ENCODE results near the gene GPX3. TPM values are rescaled to one million over a fixed set of nuclear protein-coding genes. Genes with fewer than 3 reads are reported as not detected.

Gene GPX3
- total and polyA plus RNA-seq, 4 experiments from 2014 or later: 1.5 TPM; not detected in 3

DNA sequence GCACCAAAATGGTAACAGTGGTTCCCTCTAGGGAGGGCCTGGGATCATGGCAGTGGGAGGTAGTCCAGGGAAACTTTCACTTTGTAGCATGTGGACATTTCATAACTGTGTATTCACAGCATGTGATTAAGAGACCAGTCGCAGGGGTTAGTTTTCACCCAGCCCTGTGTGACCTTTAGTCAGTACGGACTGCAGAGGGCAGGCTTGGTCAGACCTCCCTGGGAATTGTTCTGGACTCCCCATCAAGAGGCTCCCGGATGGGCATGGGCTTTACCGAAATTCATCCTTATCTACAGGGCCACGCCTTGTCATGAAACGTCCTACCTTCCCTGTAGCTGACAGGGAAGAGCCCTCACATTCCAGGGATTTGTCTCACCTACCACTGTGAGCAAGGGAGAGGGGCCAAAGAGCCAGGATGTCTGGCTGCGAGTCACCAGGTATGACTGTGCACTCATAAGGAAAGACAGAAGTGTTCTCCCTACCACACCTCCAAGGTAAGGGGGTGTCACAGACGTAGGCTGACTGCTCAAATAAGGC, 19.9 kb downstream of the GPX3 start:
- Mint-ChIP-seq H3K36me3 (peaks cover 67 to 88% of the 10 kb centered on the region in 2 donors), H3K27ac (peak overlapping the region in 1 of 7 donors; percentile 57), H3K4me3 (no peak overlapping the region), H3K27me3 (no peaks in the 10 kb centered on the region), H3K9me3 (no peaks in the 10 kb centered on the region), H3K4me1 (no peaks in the 10 kb centered on the region)
- H3K4me1 ChIP-seq (ENCODE audit: insufficient read depth, low read length): no peaks in the 10 kb centered on the region
- intact Hi-C loops (cut with micrococcal nuclease): no loop called here
- no peaks in the 10 kb centered on the region for H3K27me3 ChIP-seq (ENCODE audit: insufficient read depth, low read length)
- H3K9me3 ChIP-seq (ENCODE audit: control insufficient read depth in 1 of 2, low read length in 2 of 2): no peaks in the 10 kb centered on the region
- no peak overlapping the region for H3K4me3 ChIP-seq (ENCODE audit: low read length in 2 of 2)
- ChIA-PET CTCF (ENCODE audit: partially characterized antibody) (interaction anchor here (3.0 kb wide), 1 partner anchor 76 kb away, joined by 25 read pairs; no protein-coding TSS in a partner anchor), POLR2A (ENCODE audit: partially characterized antibody) (no interaction called here)
- no peak for DNase-seq
- H3K36me3 ChIP-seq (ENCODE audit: insufficient read depth, low read length): peaks cover 93% of the 10 kb centered on the region
- no peak overlapping the region for H3K27ac ChIP-seq (ENCODE audit: low read depth, low read length)

DNA sequence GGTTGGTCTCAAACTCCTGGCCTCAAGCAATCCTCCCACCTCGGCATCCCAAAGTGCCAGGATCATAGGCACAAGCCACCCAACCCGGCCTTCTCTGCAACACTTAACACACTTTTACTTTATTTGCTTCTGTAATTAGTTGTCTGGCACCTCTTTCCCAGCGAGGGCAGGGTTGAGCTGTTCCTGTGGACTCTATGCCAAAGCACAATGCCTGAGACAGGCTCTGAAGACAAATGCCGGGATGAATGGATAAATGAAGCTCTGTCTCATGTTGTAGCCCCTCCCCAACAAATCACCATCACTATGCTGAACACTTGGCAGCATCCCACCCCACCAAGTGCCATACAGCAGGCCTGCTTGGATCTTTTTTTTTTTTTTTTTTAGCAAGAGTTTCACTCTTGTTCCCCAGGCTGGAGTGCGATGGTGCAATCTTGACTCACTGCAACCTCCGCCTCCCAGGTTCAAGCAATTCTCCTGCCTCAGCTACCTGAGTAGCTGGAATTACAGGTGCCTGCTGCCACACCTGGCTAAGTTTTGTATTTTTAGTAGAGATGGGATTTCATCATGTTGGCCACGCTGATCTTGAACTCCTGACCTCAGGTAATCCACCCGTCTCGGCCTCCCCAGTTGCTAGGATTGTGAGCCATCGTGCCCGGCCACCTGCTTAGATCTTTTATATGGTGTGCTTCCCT, 21.3 kb downstream of the GPX3 start:
- ChIA-PET CTCF (ENCODE audit: partially characterized antibody) (interaction anchor here (0.6 to 3.0 kb wide), 5 partner anchors 10 to 74 kb away, joined by 3 to 25 read pairs (median 5); no protein-coding TSS in a partner anchor), POLR2A (ENCODE audit: partially characterized antibody) (no interaction called here)
- H3K4me1 ChIP-seq (ENCODE audit: insufficient read depth, low read length): no peaks in the 10 kb centered on the region
- no peaks in the 10 kb centered on the region for H3K27me3 ChIP-seq (ENCODE audit: insufficient read depth, low read length)
- H3K9me3 ChIP-seq (ENCODE audit: control insufficient read depth in 1 of 2, low read length in 2 of 2): no peaks in the 10 kb centered on the region
- Mint-ChIP-seq H3K36me3 (peaks cover 68 to 87% of the 10 kb centered on the region in 2 donors), H3K4me3 (no peak overlapping the region), H3K27ac (peak overlapping the region in 3 of 7 donors; percentile 12 to 69 (median 29)), H3K4me1 (peaks cover 0 to 2% (median 0%) of the 10 kb centered on the region in 4 donors), H3K27me3 (no peaks in the 10 kb centered on the region), H3K9me3 (peaks cover 0 to 2% (median 0%) of the 10 kb centered on the region in 8 donors)
- H3K4me3 ChIP-seq (ENCODE audit: low read length in 2 of 2): no peak overlapping the region
- intact Hi-C loops (cut with micrococcal nuclease): no loop called here
- no peak overlapping the region for H3K27ac ChIP-seq (ENCODE audit: low read depth, low read length)
- no peak for DNase-seq
- peaks cover 86% of the 10 kb centered on the region for H3K36me3 ChIP-seq (ENCODE audit: insufficient read depth, low read length)

DNA sequence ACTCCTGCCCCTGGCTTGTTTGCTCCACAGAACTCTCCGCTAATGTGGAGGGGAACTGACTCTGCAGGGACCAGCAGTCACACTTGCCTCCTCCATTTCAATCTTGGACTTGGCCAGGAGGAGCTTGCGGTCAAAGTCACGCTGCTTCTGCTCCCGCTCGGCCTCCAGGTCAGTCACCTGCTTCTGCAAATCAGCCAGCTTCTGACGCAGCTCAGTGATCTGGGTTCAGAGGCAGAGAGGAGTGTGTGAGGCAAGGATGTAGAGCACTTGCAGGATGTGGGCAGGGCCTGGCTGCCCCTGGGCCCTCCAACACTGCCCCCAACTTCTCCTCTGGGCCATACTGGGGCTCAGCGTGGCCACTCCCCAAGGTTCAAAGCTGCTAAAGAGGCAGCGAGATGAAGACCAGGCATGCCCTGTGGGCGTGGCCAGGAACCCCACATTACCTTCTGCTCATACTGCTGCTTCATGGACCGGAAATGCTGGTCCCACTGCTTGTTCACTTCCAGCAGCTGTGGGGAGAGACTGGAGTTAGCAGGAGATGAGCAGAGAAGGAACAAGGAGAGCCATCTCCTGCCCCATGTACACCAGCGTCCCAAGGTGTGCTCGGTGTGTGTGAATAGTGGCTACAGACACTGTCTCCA, 22.2 kb downstream of the GPX3 start:
- Mint-ChIP-seq H3K27ac (peak overlapping the region in 1 of 7 donors; percentile 70), H3K4me1 (peaks cover 0 to 2% (median 0%) of the 10 kb centered on the region in 4 donors), H3K9me3 (peaks cover 0 to 2% (median 0%) of the 10 kb centered on the region in 8 donors), H3K36me3 (peaks cover 68 to 87% of the 10 kb centered on the region in 2 donors), H3K4me3 (no peak overlapping the region), H3K27me3 (no peaks in the 10 kb centered on the region)
- no peaks in the 10 kb centered on the region for H3K4me1 ChIP-seq (ENCODE audit: insufficient read depth, low read length)
- ChIA-PET CTCF (ENCODE audit: partially characterized antibody) (interaction anchor here (0.6 to 3.0 kb wide), 3 partner anchors 9 to 73 kb away, joined by 3 to 25 read pairs (median 5); no protein-coding TSS in a partner anchor), POLR2A (ENCODE audit: partially characterized antibody) (no interaction called here)
- H3K27ac ChIP-seq (ENCODE audit: low read depth, low read length): no peak overlapping the region
- H3K9me3 ChIP-seq (ENCODE audit: control insufficient read depth in 1 of 2, low read length in 2 of 2): no peaks in the 10 kb centered on the region
- H3K36me3 ChIP-seq (ENCODE audit: insufficient read depth, low read length): peaks cover 86% of the 10 kb centered on the region
- no peaks in the 10 kb centered on the region for H3K27me3 ChIP-seq (ENCODE audit: insufficient read depth, low read length)
- no peak for DNase-seq
- intact Hi-C loops (cut with micrococcal nuclease): no loop called here
- no peak overlapping the region for H3K4me3 ChIP-seq (ENCODE audit: low read length in 2 of 2)

DNA sequence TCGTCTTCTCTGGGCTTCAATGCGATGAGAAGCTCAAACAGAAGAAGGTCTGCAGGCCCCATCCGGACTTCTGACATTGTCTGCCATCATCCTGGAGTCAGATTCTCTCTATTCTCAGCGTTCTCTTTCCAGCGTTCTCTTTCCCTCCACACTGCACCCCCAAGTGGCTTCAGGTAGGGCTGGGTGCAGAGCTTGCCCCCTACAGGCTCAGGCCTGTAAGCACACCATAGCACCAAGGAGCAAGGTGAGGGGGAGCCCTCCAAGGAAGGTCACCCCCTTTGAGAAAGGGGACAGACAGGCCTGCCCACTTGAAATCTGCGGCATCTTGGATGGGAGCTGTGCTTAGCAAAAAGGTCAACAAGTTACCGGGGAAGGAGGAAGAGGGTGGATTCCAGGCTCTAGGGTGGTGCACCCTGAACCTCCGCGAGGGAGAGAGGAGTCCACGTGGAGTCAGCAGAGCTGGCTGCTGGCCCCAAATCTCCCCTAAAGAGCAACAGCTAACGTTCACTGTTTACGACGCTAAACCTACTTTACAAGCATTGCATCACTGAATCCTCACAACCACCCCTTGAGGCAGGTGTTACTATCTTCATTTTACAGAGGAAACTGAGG, 27.5 kb downstream of the GPX3 start:
- H3K36me3 Mint-ChIP-seq: peaks cover 69 to 87% of the 10 kb centered on the region in 2 donors

DNA sequence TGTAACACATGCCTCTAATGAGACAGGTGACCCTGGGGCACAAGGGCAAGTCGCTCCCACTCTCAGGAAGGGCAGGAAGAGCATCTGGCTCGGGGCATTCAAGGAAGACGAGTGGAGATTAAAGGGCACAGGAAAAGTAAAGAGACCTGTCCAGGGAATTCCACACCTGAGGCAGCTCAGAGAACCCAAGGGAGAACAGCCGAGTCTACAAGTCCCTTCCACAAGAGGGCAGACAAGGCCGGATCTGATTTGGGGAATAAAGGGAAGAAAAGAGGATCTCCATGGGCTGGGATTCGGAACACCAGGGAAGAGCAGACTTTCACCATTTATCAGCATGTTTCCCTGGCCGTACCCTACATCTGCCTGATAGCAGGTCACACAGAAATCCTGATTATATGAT, 28.1 kb downstream of the GPX3 start:
- Histone ChIP-seq H3K27ac (ENCODE audit: low read depth, low read length) (no peak overlapping the region), H3K36me3 (ENCODE audit: insufficient read depth, low read length) (peaks cover 86% of the 10 kb centered on the region), H3K9me3 (ENCODE audit: control insufficient read depth in 1 of 2, low read length in 2 of 2) (no peaks in the 10 kb centered on the region), H3K4me1 (ENCODE audit: insufficient read depth, low read length) (no peaks in the 10 kb centered on the region), H3K27me3 (ENCODE audit: insufficient read depth, low read length) (no peaks in the 10 kb centered on the region), H3K4me3 (ENCODE audit: low read length in 2 of 2) (no peak overlapping the region)
- ChIA-PET CTCF (ENCODE audit: partially characterized antibody) (interaction anchor here (0.6 to 13.5 kb wide), 22 partner anchors 9 to 588 kb away, joined by 3 to 601 read pairs (median 5); partner anchors contain the start of gene TNIP1), POLR2A (ENCODE audit: partially characterized antibody) (interaction anchor here (0.8 to 1.4 kb wide), 4 partner anchors 21 to 67 kb away, joined by 3 to 6 read pairs (median 4); no protein-coding TSS in a partner anchor)
- Mint-ChIP-seq H3K9me3 (peaks cover 0 to 4% (median 0%) of the 10 kb centered on the region in 8 donors), H3K27me3 (no peaks in the 10 kb centered on the region), H3K36me3 (peaks cover 67 to 86% of the 10 kb centered on the region in 2 donors), H3K4me3 (no peak overlapping the region), H3K27ac (peak overlapping the region in 1 of 7 donors; percentile 21), H3K4me1 (peaks cover 5 to 13% (median 6%) of the 10 kb centered on the region in 4 donors)
- intact Hi-C loops (cut with micrococcal nuclease): loop anchor here (5.0 kb wide), 1 partner anchor 246 kb away; no protein-coding TSS in a partner anchor
- DNase-seq: no peak

More for the DNA sequence above, 27.5 kb downstream of the GPX3 start:
- H3K27me3 ChIP-seq (ENCODE audit: insufficient read depth, low read length): no peaks in the 10 kb centered on the region
- no peak overlapping the region for H3K4me3 ChIP-seq (ENCODE audit: low read length in 2 of 2)
- intact Hi-C loops (cut with micrococcal nuclease): loop anchor here (5.0 kb wide), 1 partner anchor 246 kb away; no protein-coding TSS in a partner anchor
- no peaks in the 10 kb centered on the region for H3K27me3 Mint-ChIP-seq
- POLR2A ChIA-PET (ENCODE audit: partially characterized antibody): interaction anchor here (0.7 to 1.4 kb wide), 4 partner anchors 23 to 94 kb away, joined by 4 to 6 read pairs (median 4); no protein-coding TSS in a partner anchor
- H3K36me3 ChIP-seq (ENCODE audit: insufficient read depth, low read length): peaks cover 88% of the 10 kb centered on the region
- peaks cover 3 to 11% (median 5%) of the 10 kb centered on the region in 4 donors for H3K4me1 Mint-ChIP-seq
- H3K4me3 Mint-ChIP-seq: no peak overlapping the region
- H3K27ac Mint-ChIP-seq: peak overlapping the region in 5 of 7 donors; percentile 8 to 86 (median 58)
- CTCF ChIA-PET (ENCODE audit: partially characterized antibody): interaction anchor here (0.9 to 13.5 kb wide), 19 partner anchors 9 to 587 kb away, joined by 3 to 601 read pairs (median 5); partner anchors contain the start of gene TNIP1
- peaks cover 0 to 4% (median 0%) of the 10 kb centered on the region in 8 donors for H3K9me3 Mint-ChIP-seq
- DNase-seq: peak in 2 of 5 donors; percentile 28 to 37
- no peak overlapping the region for H3K27ac ChIP-seq (ENCODE audit: low read depth, low read length)
- no peaks in the 10 kb centered on the region for H3K9me3 ChIP-seq (ENCODE audit: control insufficient read depth in 1 of 2, low read length in 2 of 2)
- no peaks in the 10 kb centered on the region for H3K4me1 ChIP-seq (ENCODE audit: insufficient read depth, low read length)

DNA sequence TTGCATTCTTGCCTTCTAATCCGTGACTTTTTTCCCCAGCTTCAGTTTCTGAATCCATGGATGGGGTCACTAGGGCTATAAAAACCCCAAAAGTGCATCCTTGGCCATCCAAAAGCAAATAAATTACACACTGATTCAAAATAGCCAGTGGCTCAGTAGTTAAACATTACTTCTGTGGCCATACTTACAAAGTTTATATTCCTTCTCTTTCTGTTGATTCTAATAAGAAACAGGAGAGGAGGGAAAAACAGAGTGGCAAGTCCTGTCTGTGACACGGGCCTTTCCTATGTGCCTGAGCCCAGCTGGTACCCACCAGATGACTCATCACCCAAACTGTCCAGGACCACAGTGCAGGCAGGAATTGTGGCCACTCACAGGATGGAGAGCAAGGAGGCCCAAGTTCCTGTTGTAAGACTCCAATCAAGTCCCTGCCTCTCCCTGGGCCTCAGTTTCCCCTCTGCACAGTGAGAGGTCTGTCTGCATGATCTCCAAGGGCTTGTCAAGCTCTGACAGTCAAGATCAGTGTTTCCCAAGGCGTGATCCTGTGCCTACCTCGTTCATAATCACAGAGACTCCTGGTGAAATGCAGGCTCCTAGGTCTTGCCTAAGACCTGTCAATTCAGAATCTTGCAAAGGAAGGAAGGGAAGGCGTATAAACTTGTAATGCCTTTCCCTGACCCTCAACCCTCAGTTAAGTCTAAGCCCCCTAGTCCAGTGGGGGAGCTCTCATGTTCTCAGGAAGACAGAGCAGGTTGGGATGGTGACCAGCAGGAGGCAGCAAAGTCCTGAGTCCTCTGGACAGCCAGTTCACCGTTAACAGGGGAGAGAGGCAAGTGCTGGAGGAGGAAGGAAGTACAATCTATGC, 30.9 kb downstream of the GPX3 start:
- ChIA-PET CTCF (ENCODE audit: partially characterized antibody) (interaction anchor here (0.6 to 13.5 kb wide), 32 partner anchors 9 to 595 kb away, joined by 3 to 601 read pairs (median 6); partner anchors contain the start of gene TNIP1), POLR2A (ENCODE audit: partially characterized antibody) (interaction anchor here (0.6 to 2.8 kb wide), 8 partner anchors 14 to 90 kb away, joined by 3 to 23 read pairs (median 3); no protein-coding TSS in a partner anchor)
- no peaks in the 10 kb centered on the region for H3K27me3 Mint-ChIP-seq
- peak; percentile 53 to 70 (median 59) for DNase-seq
- H3K9me3 Mint-ChIP-seq: peaks cover 0 to 2% (median 0%) of the 10 kb centered on the region in 8 donors
- peak overlapping the region; percentile 24 to 85 (median 62) for H3K27ac Mint-ChIP-seq
- no peak overlapping the region for H3K4me3 Mint-ChIP-seq
- Histone ChIP-seq H3K27me3 (ENCODE audit: insufficient read depth, low read length) (no peaks in the 10 kb centered on the region), H3K9me3 (ENCODE audit: control insufficient read depth in 1 of 2, low read length in 2 of 2) (no peaks in the 10 kb centered on the region), H3K4me3 (ENCODE audit: low read length in 2 of 2) (no peak overlapping the region), H3K27ac (ENCODE audit: low read depth, low read length) (no peak overlapping the region), H3K36me3 (ENCODE audit: insufficient read depth, low read length) (peaks cover 88% of the 10 kb centered on the region), H3K4me1 (ENCODE audit: insufficient read depth, low read length) (no peaks in the 10 kb centered on the region)
- intact Hi-C loops (cut with micrococcal nuclease): loop anchor here (1.0 kb wide), 2 partner anchors 64 to 113 kb away; no protein-coding TSS in a partner anchor
- H3K36me3 Mint-ChIP-seq: peaks cover 62 to 86% of the 10 kb centered on the region in 2 donors
- H3K4me1 Mint-ChIP-seq: peaks cover 5 to 17% (median 6%) of the 10 kb centered on the region in 4 donors
